HFFc6 (cell line): Measurements from ENCODE around the gene EPAS1. TPM values are rescaled to one million over a fixed set of nuclear protein-coding genes. Genes with fewer than 3 reads are reported as not detected.
A peak's percentile ranks its signal among the peaks of the same experiment; 100 is the strongest.

ENCODE experiments used
- DNase-seq: peaks from one replicate; pipeline ENCODE4 v3.0.0-alpha.2; 2018
- H3K27ac Mint-ChIP-seq: 2 replicates; pipeline ENCODE4 v1.8.0; 2020; ENCODE audit warnings: mild to moderate bottlenecking, mixed read lengths
- H3K27me3 Mint-ChIP-seq: 2 replicates; pipeline ENCODE4 v1.8.0; 2021; ENCODE audit warnings: mild to moderate bottlenecking, moderate library complexity, mixed read lengths; ENCODE audit not compliant: insufficient read depth
- H3K36me3 Mint-ChIP-seq: 2 replicates; pipeline ENCODE4 v1.8.0; 2021; ENCODE audit warnings: low read depth, mixed read lengths
- H3K4me1 Mint-ChIP-seq: 2 replicates; pipeline ENCODE4 v1.8.0; 2020; ENCODE audit warnings: low read depth, mixed read lengths
- H3K4me3 Mint-ChIP-seq: 2 replicates; pipeline ENCODE4 v1.8.0; 2020; ENCODE audit warnings: mild to moderate bottlenecking, moderate library complexity, mixed read lengths
- H3K9me3 Mint-ChIP-seq: 2 replicates; pipeline ENCODE4 v1.8.0; 2020; ENCODE audit warnings: mild to moderate bottlenecking, mixed read lengths
- total RNA-seq, 6 experiments: library from RNA; stranded (reverse); fragmentation: NEBNext Ultra II Directional; extraction: Animal tissue kit (Norgen Biotek cat#: 25700); gene quantifications; 2 replicates in 1 of 6; 3 replicates in 5 of 6; pipeline ENCODE4 v1.2.3, GENCODE V29; 2021
- TF ChIP-seq, protein P1 (sequence below): fragments of 200-600 bp; sonication (generic); IDR thresholded peaks from 2 replicates; pipeline ENCODE4 v1.5.0; 2021; ENCODE audit warnings: antibody characterized with exemption, mild to moderate bottlenecking

EPAS1 gene
- total RNA-seq, 6 experiments from 2014 or later: 93.5 to 115 (median 101) TPM

- H3K4me3 Mint-ChIP-seq: no peak overlapping the region
- no peaks in the 10 kb centered on the region for H3K36me3 Mint-ChIP-seq
- no peak for DNase-seq
- TF ChIP-seq, protein P1, sequence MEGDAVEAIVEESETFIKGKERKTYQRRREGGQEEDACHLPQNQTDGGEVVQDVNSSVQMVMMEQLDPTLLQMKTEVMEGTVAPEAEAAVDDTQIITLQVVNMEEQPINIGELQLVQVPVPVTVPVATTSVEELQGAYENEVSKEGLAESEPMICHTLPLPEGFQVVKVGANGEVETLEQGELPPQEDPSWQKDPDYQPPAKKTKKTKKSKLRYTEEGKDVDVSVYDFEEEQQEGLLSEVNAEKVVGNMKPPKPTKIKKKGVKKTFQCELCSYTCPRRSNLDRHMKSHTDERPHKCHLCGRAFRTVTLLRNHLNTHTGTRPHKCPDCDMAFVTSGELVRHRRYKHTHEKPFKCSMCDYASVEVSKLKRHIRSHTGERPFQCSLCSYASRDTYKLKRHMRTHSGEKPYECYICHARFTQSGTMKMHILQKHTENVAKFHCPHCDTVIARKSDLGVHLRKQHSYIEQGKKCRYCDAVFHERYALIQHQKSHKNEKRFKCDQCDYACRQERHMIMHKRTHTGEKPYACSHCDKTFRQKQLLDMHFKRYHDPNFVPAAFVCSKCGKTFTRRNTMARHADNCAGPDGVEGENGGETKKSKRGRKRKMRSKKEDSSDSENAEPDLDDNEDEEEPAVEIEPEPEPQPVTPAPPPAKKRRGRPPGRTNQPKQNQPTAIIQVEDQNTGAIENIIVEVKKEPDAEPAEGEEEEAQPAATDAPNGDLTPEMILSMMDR: no peak
- H3K4me1 Mint-ChIP-seq: peaks cover 9% of the 10 kb centered on the region
- H3K27me3 Mint-ChIP-seq: peaks cover 5% of the 10 kb centered on the region; the same call in 1 of the 2 replicates
- no peak overlapping the region for H3K27ac Mint-ChIP-seq
- no peaks in the 10 kb centered on the region for H3K9me3 Mint-ChIP-seq
These were observed 40.6 kb upstream of the EPAS1 start for GRCh38 chr2:46256563-46257142.

DNA sequence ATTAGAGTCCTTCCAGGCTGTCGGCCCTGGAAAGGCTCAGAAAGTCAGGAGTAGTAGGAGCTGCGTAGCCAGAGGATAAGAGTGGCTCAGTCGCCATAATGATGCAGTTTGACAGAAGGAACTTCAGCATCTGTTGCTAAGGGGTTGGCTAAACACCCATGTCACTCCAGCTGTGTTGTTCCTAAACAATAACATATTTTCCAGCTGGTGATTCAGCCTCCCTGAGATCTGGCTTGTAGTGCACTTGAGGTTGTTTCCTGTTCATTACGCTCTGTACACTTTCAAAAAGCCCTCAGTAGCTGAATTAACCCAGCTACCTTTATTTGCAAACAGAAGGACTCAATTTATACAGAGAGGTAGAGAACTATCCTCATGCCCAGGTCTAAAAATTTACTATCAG is 39.7 kb upstream of the EPAS1 start:
- TF ChIP-seq, protein P1: no peak
- H3K4me1 Mint-ChIP-seq: peaks cover 9% of the 10 kb centered on the region
- H3K36me3 Mint-ChIP-seq: no peaks in the 10 kb centered on the region
- no peak overlapping the region for H3K27ac Mint-ChIP-seq
- H3K9me3 Mint-ChIP-seq: no peaks in the 10 kb centered on the region
- H3K4me3 Mint-ChIP-seq: no peak overlapping the region
- peak; percentile 23 for DNase-seq
- H3K27me3 Mint-ChIP-seq: peaks cover 8% of the 10 kb centered on the region

- Mint-ChIP-seq H3K36me3 (no peaks in the 10 kb centered on the region), H3K9me3 (no peaks in the 10 kb centered on the region), H3K27ac (no peak overlapping the region), H3K27me3 (peaks cover 9% of the 10 kb centered on the region), H3K4me3 (no peak overlapping the region), H3K4me1 (peaks cover 4% of the 10 kb centered on the region)
- DNase-seq: no peak
- TF ChIP-seq, protein P1: no peak
These were observed 39.2 kb upstream of the EPAS1 start for GRCh38 chr2:46257980-46258379.

DNA sequence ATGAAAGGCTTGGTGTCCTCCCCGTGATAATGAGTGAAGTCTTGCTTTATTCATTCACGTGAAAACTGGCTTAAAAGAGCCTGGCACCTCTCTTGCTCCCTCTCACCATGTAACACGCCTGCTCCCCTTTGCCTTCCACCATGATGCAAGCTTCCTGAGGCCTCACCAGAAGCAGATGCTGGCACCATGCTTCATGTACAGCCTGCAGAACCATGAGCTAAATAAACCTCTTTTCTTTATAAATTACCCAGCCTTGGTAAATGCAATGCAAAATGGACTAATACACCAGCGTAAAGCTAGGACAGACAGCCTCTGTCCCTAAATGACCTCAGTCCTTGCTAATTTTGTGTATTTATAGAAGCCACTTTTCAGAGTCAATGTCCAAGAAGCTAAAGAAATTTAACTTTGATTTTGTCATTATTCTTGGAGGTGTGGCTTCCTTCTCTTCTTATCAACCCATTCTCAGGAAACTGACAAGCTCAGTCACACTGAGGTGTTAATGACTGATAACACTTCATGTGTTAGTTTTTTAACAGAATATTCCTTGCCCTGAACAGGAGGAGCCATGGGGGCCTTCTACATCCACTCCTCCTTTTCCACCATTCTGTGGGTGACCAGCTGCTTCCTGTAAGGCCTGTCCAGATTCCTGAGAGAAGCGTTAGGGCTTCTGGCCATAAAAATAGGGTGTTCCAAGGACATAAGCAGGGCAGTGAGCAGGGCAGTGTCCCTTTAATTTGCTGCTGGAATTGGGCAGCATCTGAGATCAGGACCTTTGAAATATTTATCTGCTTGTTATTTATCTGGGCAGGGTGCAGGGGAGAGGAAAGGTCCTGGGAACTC is 38.0 kb upstream of the EPAS1 start:
- H3K4me3 Mint-ChIP-seq: no peak overlapping the region
- peaks cover 9% of the 10 kb centered on the region for H3K27me3 Mint-ChIP-seq
- no peaks in the 10 kb centered on the region for H3K4me1 Mint-ChIP-seq
- no peak for DNase-seq
- H3K27ac Mint-ChIP-seq: no peak overlapping the region
- no peaks in the 10 kb centered on the region for H3K36me3 Mint-ChIP-seq
- TF ChIP-seq, protein P1: no peak
- H3K9me3 Mint-ChIP-seq: no peaks in the 10 kb centered on the region

GRCh38 chr2:46259777-46260168 is 37.4 kb upstream of the EPAS1 start:
- TF ChIP-seq, protein P1: no peak
- Mint-ChIP-seq H3K27me3 (peaks cover 11% of the 10 kb centered on the region), H3K36me3 (no peaks in the 10 kb centered on the region)

More at GRCh38 chr2:46259777-46260168, 37.4 kb upstream of the EPAS1 start:
- no peak for DNase-seq
- H3K27ac Mint-ChIP-seq: no peak overlapping the region
- H3K9me3 Mint-ChIP-seq: no peaks in the 10 kb centered on the region
- no peaks in the 10 kb centered on the region for H3K4me1 Mint-ChIP-seq
- no peak overlapping the region for H3K4me3 Mint-ChIP-seq
